Right atrium auricular region (tissue), 2 donors: Measurements from ENCODE around the gene CHRM1. TPM values are rescaled to one million over a fixed set of nuclear protein-coding genes. Genes with fewer than 3 reads are reported as not detected.

Experiments used
- DNase-seq: peaks from one replicate; pipeline ENCODE4 v3.0.0-alpha.2; 2019; ENCODE audit warnings: low spot score
- H3K27ac ChIP-seq, 2 donors: fragments of 200-600 bp; sonication (generic); 1 replicate in 1 of 2; 2 replicates in 1 of 2; pipeline ENCODE4 v1.5.1; 2016 to 2019
- H3K27me3 ChIP-seq, 2 donors: fragments of 200-600 bp; sonication (generic); one replicate each; pipeline versions ENCODE4 v1.5.1 to v1.6.0; 2017 to 2019
- H3K36me3 ChIP-seq: fragments of 200-600 bp; sonication (generic); one replicate; pipeline ENCODE4 v1.5.1; 2016
- H3K4me1 ChIP-seq, 2 donors: fragments of 200-600 bp; sonication (generic); one replicate each; pipeline versions ENCODE4 v1.5.1 to v1.6.0; 2017 to 2019
- H3K4me3 ChIP-seq, 2 donors: fragments of 200-600 bp; sonication (generic); 1 replicate in 1 of 2; 2 replicates in 1 of 2; pipeline ENCODE4 v1.5.1; 2017 to 2019; ENCODE audit warnings: mild to moderate bottlenecking in 1 of 2, moderate library complexity in 1 of 2
- H3K9me3 ChIP-seq, 2 donors: fragments of 200-600 bp; sonication (generic); one replicate each; pipeline ENCODE4 v1.5.1; 2019
- total RNA-seq, 2 donors: library from RNA; depleted of rRNA; stranded (reverse); fragments of >200 nt; gene quantifications; one replicate each; pipeline ENCODE4 v1.1.0, GENCODE V29; 2016
- TF ChIP-seq, protein P1 (sequence below), 2 donors: fragments of 200-600 bp; sonication (generic); IDR thresholded peaks; one replicate each; pipeline ENCODE4 v1.5.1; 2019; ENCODE audit warnings: antibody characterized with exemption in 2 of 2

The CHRM1 gene
- total RNA-seq, 2 donors from 2014 or later: not detected

DNA sequence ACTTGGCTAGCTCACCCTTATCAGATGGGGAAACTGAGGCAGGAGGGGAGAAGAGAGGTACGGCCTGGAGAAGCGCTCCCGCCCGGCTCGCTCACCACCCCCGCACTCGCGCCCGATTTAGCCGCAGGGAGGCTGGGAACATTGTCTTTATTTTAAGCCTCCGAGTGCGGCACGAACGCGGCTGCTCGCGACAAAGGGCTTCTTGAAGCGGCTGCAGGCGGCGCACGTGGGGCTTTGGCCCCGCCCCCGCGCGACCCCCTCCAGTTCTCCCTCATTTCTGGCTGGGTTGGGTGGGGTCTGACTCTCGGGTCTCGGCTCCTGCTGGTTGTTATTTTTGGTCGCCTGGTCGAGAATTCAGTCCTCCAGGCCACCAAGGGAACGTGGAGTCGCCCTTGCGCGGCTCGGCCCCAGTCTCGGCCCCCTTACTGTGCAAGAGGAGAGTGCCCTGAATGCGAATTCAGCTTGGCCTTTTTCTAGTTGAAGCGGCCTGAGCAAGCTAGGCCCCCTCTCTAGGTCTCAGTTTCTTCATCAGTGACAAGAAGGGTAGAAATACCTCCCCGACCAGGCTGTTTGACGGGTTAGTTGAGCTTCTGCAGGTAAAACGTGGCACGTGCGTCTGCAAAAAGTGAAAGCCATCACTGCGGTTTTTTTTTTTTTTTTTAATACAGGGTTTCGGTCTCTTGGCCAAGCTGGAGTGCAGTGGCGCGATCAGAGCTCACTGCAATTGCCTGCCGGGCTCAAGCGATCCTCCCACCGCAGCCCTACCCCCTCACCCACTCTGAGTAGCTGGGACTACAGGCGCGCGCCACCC is 2.6 kb upstream of the CHRM1 start:
- TF ChIP-seq, protein P1, sequence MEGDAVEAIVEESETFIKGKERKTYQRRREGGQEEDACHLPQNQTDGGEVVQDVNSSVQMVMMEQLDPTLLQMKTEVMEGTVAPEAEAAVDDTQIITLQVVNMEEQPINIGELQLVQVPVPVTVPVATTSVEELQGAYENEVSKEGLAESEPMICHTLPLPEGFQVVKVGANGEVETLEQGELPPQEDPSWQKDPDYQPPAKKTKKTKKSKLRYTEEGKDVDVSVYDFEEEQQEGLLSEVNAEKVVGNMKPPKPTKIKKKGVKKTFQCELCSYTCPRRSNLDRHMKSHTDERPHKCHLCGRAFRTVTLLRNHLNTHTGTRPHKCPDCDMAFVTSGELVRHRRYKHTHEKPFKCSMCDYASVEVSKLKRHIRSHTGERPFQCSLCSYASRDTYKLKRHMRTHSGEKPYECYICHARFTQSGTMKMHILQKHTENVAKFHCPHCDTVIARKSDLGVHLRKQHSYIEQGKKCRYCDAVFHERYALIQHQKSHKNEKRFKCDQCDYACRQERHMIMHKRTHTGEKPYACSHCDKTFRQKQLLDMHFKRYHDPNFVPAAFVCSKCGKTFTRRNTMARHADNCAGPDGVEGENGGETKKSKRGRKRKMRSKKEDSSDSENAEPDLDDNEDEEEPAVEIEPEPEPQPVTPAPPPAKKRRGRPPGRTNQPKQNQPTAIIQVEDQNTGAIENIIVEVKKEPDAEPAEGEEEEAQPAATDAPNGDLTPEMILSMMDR (IDR thresholded peaks at IDR 0.05): no peak
- no peak for DNase-seq
- no peaks in the 10 kb centered on the region for H3K9me3 ChIP-seq
- H3K36me3 ChIP-seq: no peaks in the 10 kb centered on the region
- peaks cover 7 to 21% of the 10 kb centered on the region in 2 donors for H3K27me3 ChIP-seq
- H3K27ac ChIP-seq: no peak overlapping the region
- peak overlapping the region in 1 of 2 donors; percentile 31 for H3K4me3 ChIP-seq
- peaks cover 0 to 44% of the 10 kb centered on the region in 2 donors for H3K4me1 ChIP-seq

DNA sequence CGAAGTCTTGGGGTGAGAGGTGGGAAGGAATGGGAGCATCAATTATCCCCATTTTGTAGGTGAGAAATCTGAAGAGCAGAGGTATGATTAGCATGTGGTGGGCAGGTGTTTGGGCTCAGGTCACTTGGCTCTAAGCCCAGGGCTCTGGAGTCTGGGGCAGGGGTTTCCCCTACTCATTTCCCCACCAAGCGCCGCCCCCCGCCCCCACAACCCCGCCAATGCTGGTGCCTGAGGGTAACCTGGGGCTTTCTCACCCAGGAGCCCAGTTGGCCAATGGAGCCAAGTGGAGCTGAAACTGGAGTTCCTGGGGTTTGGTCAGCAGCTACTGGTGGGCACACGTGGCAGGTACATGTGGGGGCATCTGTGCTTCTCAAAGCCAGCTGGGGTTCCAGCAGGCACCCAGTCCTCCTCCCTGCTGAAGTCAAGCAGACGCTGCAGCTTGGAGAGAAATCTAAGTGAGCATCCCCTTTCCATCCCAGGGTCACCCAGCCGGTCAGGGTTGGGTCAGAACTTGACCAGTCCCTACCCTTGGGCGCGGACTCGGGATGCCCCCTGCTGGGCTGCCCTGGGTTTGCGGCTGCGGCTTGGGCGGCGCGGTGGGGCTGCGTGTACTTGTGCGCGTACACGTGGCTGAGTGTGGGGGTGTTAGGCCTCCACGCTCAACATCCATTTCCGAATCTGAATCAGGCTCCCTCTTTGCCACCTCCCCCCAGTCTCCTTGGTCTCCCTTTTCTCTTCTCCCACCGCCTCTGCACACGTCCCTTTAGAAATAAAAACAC is 1.7 kb upstream of the CHRM1 start:
- H3K36me3 ChIP-seq: no peaks in the 10 kb centered on the region
- no peak overlapping the region for H3K27ac ChIP-seq
- no peak for DNase-seq
- H3K4me1 ChIP-seq: peaks cover 0 to 44% of the 10 kb centered on the region in 2 donors
- H3K27me3 ChIP-seq: peaks cover 7 to 21% of the 10 kb centered on the region in 2 donors
- H3K9me3 ChIP-seq: no peaks in the 10 kb centered on the region
- H3K4me3 ChIP-seq: peak overlapping the region in 1 of 2 donors; percentile 31
- TF ChIP-seq, protein P1 (IDR thresholded peaks at IDR 0.05): no peak

DNA sequence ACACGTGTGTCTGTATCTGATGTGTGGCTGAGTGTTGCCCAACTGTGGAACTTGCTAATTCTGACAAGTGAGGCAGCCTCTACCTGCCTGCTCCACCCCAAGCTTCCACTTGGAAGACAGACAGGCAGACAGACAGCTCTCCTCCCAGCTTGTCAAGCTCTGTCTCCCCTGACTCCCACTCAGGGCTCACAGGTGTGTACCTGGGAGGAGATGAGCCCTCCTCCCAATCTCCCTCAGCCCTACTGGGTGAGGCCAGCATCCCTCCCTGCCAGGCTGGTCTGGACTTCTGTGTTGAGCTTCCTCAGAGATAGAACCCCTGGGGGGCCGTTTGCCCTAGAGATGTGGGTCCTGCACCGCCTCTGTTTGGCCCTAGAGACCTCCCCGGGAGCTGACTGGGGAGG is 1.0 kb upstream of the CHRM1 start:
- H3K9me3 ChIP-seq: no peaks in the 10 kb centered on the region
- H3K27me3 ChIP-seq: peaks cover 7 to 21% of the 10 kb centered on the region in 2 donors
- no peak overlapping the region for H3K4me3 ChIP-seq
- no peak for DNase-seq
- no peak overlapping the region for H3K27ac ChIP-seq
- H3K4me1 ChIP-seq: peaks cover 0 to 43% of the 10 kb centered on the region in 2 donors
- TF ChIP-seq, protein P1 (IDR thresholded peaks at IDR 0.05): no peak
- no peaks in the 10 kb centered on the region for H3K36me3 ChIP-seq

DNA sequence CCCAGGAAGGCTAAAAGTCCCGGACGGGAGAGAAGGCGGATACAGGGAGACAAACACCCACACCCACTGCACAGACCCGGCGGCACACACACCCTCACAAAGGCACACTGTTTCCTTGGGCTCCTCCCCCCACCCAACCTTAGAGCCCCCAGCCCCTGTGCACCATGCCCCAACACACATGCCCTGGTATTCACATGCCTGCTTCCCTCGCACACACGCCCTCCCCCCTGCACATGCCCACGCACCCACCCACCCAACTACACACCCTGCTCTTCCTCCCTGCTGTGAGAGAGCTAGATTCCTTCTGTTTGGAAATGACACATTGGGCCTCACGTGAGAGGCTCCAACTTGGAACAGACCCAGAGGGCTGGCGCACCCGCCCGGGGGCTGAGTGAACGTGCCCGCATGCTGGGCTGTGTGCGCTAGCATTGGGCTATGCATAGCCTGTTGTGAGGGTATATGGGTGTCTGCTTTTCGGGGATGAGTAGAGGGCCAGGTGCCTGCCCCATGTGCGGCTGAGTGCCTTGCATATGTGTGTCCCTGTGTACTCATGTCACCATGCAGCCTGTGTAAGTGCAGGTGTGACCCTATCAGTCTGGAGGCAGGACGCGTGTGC is 518 bp upstream of the CHRM1 start:
- no peaks in the 10 kb centered on the region for H3K9me3 ChIP-seq
- H3K27me3 ChIP-seq: peaks cover 7 to 17% of the 10 kb centered on the region in 2 donors
- peak overlapping the region in 1 of 2 donors; percentile 6 for H3K4me3 ChIP-seq
- no peak overlapping the region for H3K27ac ChIP-seq
- no peaks in the 10 kb centered on the region for H3K36me3 ChIP-seq
- no peak for DNase-seq
- TF ChIP-seq, protein P1 (IDR thresholded peaks at IDR 0.05): no peak
- H3K4me1 ChIP-seq: peaks cover 0 to 38% of the 10 kb centered on the region in 2 donors

DNA sequence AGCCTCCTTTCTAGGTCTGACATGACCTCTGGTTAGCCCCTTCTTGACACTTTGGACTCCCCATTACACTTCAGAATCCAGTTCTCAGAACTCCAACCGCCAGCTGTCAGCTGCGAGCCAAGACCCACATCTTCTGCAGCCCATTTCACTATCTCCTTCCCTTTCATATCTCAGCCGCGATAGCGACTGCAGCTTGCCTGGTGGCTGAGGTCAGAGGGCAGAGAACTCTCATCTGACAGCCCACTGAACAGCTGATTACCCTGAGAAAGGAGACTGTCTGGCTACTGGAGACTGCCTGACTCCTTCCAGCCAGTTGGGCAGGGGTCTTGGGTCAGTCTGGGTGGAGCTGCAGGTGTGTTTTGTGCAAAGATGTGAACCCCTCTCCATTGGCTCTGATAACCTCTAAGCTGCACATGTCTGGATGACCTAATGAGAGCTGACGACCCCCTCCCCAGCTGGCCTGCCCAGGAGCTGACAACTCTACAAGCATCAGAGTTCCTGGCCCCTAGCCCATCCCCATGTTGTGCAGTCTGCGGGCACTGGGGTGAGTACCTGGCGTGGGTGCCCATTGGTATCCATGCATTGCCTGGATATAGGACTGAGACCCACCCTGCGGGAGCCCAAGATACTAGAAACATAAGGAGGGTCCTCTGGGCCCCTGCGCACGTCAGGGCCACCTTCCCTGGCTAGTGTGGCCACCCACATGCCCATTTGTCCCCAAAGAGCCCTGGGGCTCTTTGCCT is 1.1 kb downstream of the CHRM1 start:
- no peak overlapping the region for H3K4me3 ChIP-seq
- TF ChIP-seq, protein P1 (IDR thresholded peaks at IDR 0.05): no peak
- peaks cover 7 to 9% of the 10 kb centered on the region in 2 donors for H3K27me3 ChIP-seq
- H3K36me3 ChIP-seq: no peaks in the 10 kb centered on the region
- H3K27ac ChIP-seq: no peak overlapping the region
- DNase-seq: no peak
- peaks cover 0 to 23% of the 10 kb centered on the region in 2 donors for H3K4me1 ChIP-seq
- no peaks in the 10 kb centered on the region for H3K9me3 ChIP-seq
